SU-DHL-6 (cell line): ENCODE results near the gene MAML2.

Experiments
- H2AFZ ChIP-seq: fragments of 200-600 bp; sonication (generic); 2 replicates; pipeline ENCODE4 v1.6.1; 2014; ENCODE audit warnings: low read depth, mild to moderate bottlenecking, moderate library complexity, mixed read lengths, antibody characterized with exemption, low read length; ENCODE audit not compliant: severe bottlenecking
- H3F3A ChIP-seq: fragments of 200-600 bp; shearing (Covaris generic); 2 replicates; pipeline ENCODE4 v1.6.0; 2016; ENCODE audit warnings: antibody characterized with exemption, mild to moderate bottlenecking; ENCODE audit not compliant: insufficient read depth
- H3K27ac ChIP-seq: fragments of 200-600 bp; sonication (generic); 2 replicates; pipeline ENCODE4 v1.5.1; 2016; ENCODE audit warnings: low read depth, mild to moderate bottlenecking, low read length, moderate library complexity, mixed read lengths
- H3K27me3 ChIP-seq: fragments of 200-600 bp; sonication (generic), shearing (Covaris generic); 2 replicates; pipeline ENCODE4 v1.6.0; 2014; ENCODE audit warnings: mild to moderate bottlenecking, low read length
- H3K36me3 ChIP-seq: fragments of 200-600 bp; sonication (generic); 2 replicates; pipeline ENCODE4 v1.6.1; 2014; ENCODE audit warnings: mild to moderate bottlenecking, low read length, mixed read lengths
- H3K4me2 ChIP-seq: fragments of 300-600, 200-600 bp; shearing (Covaris generic), sonication (generic); 2 replicates; pipeline ENCODE4 v1.6.0; 2014; ENCODE audit warnings: low read length, low read depth, mild to moderate bottlenecking; ENCODE audit not compliant: poor library complexity, severe bottlenecking
- H3K4me3 ChIP-seq: fragments of 200-600 bp; sonication (generic); 2 replicates; pipeline ENCODE4 v1.5.1; 2014; ENCODE audit warnings: antibody characterized with exemption, low read length, mild to moderate bottlenecking, mixed read lengths; ENCODE audit not compliant: insufficient read depth, poor library complexity, severe bottlenecking
- H3K79me2 ChIP-seq: fragments of 200-600 bp; sonication (generic); 2 replicates; pipeline ENCODE4 v1.6.1; 2014; ENCODE audit warnings: mild to moderate bottlenecking, low read length, moderate library complexity; ENCODE audit not compliant: insufficient read depth
- H3K9ac ChIP-seq: fragments of 200-600 bp; sonication (generic); 2 replicates; pipeline ENCODE4 v1.7.0; 2014; ENCODE audit warnings: mild to moderate bottlenecking, low read length
- H3K9me2 ChIP-seq: fragments of 200-600 bp; sonication (generic); replicated peaks from 2 replicates; pipeline ENCODE4 v1.6.1; 2014; ENCODE audit warnings: low read length; ENCODE audit not compliant: insufficient read depth
- H3K9me3 ChIP-seq: fragments of 200-600 bp; sonication (generic); 2 replicates; pipeline ENCODE4 v1.6.1; 2014; ENCODE audit warnings: low read length, mixed read lengths; ENCODE audit not compliant: insufficient read depth
- H4K20me1 ChIP-seq: fragments of 200-600 bp; sonication (generic); 2 replicates; pipeline ENCODE4 v1.6.1; 2014; ENCODE audit warnings: low read depth, mild to moderate bottlenecking, antibody characterized with exemption, low read length, moderate library complexity, mixed read lengths
- EZH2phosphoT487 ChIP-seq: fragments of 200-600 bp; sonication (generic), shearing (Covaris generic); conservative IDR thresholded peaks from 2 replicates; pipeline ENCODE4 v1.6.1; 2018; ENCODE audit warnings: mild to moderate bottlenecking, antibody characterized with exemption, low read length, moderate library complexity, mixed read lengths
- TF ChIP-seq, protein P1 (sequence below): fragments of 200-600 bp; sonication (generic); IDR thresholded peaks from one replicate; pipeline ENCODE4 v1.5.1; 2017; ENCODE audit warnings: antibody characterized with exemption, mild to moderate bottlenecking, low read length, moderate library complexity; ENCODE audit not compliant: insufficient read depth, poor library complexity, severe bottlenecking

Gene MAML2

DNA sequence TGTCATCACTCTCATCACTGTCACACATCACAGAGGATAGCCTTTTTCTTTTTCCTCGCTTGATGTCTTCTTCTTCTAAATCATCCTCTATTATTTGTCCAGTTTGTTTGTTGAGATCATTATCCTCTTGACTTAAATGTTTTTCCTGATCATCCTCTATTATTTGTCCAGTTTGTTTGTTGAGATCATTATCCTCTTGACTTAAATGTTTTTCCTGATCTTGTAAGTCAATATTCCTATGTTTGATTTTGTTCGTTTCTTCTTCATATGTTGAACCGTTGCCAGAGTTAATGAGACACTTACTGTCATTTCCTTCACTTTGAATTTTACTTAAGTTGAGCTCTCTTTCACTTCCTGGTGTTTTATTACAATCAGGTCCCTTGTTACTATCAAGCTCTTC is 41.2 kb upstream of the MAML2 start:
- Histone ChIP-seq H4K20me1 (no peaks in the 10 kb centered on the region), H3K27me3 (no peaks in the 10 kb centered on the region), H2AFZ (no peak overlapping the region), H3K9me2 (no peaks in the 10 kb centered on the region), H3K9me3 (no peaks in the 10 kb centered on the region), H3K4me2 (no peak overlapping the region), H3K36me3 (peaks cover 34% of the 10 kb centered on the region), H3K79me2 (peaks cover 32% of the 10 kb centered on the region), H3K4me3 (no peak overlapping the region), H3K9ac (no peak overlapping the region), H3K27ac (no peak overlapping the region), H3F3A (no peaks in the 10 kb centered on the region)
- no peak for TF ChIP-seq EZH2phosphoT487
- TF ChIP-seq, protein P1, sequence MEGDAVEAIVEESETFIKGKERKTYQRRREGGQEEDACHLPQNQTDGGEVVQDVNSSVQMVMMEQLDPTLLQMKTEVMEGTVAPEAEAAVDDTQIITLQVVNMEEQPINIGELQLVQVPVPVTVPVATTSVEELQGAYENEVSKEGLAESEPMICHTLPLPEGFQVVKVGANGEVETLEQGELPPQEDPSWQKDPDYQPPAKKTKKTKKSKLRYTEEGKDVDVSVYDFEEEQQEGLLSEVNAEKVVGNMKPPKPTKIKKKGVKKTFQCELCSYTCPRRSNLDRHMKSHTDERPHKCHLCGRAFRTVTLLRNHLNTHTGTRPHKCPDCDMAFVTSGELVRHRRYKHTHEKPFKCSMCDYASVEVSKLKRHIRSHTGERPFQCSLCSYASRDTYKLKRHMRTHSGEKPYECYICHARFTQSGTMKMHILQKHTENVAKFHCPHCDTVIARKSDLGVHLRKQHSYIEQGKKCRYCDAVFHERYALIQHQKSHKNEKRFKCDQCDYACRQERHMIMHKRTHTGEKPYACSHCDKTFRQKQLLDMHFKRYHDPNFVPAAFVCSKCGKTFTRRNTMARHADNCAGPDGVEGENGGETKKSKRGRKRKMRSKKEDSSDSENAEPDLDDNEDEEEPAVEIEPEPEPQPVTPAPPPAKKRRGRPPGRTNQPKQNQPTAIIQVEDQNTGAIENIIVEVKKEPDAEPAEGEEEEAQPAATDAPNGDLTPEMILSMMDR: no peak

DNA sequence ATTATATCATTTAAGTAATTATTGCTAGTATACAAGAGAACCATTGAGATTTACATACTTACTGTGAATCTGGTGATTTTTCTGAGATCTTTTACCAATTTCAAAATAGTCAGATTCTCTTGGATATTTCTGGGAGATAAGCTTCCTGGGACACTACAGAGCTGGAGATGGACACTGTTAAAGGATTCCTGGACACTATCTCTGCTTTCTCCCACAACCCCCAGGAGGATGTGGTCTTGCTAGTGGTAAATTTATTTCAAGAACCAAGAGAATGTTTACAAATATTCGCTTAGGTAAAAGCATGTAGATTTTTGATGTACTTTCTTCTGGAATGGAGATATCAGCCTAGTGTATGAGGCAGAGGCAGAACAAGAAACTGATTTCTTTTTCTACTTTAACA is 33.8 kb upstream of the MAML2 start:
- TF ChIP-seq EZH2phosphoT487: no peak
- TF ChIP-seq, protein P1: no peak
- Histone ChIP-seq H3K4me3 (no peak overlapping the region), H3K9me2 (no peaks in the 10 kb centered on the region), H3F3A (no peaks in the 10 kb centered on the region), H3K79me2 (no peaks in the 10 kb centered on the region), H3K4me2 (no peak overlapping the region), H3K36me3 (peaks cover 35% of the 10 kb centered on the region), H3K9ac (no peak overlapping the region), H3K9me3 (no peaks in the 10 kb centered on the region), H4K20me1 (no peaks in the 10 kb centered on the region), H3K27me3 (no peaks in the 10 kb centered on the region), H3K27ac (no peak overlapping the region), H2AFZ (no peak overlapping the region)

DNA sequence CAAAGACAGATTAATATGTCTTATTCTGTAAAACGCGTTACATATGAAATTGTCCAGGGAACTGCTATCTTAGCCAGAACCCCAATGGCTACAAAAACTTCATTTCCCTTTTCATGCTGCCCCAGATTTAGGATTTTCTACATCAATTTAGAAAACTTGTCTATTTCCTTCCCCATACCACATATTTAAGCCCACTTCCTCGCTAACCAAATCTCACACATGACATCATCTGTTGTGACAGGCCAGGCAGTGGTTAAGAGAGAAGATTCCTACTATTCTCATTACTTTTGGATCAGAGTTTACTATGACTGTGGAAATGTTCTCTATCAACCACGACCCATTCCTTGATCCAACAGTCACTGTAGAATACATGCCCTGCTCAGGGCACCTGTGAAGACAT is 30.8 kb upstream of the MAML2 start:
- no peak overlapping the region for H3K4me3 ChIP-seq
- H3K9me2 ChIP-seq: no peaks in the 10 kb centered on the region
- no peak overlapping the region for H3K27ac ChIP-seq
- H3K79me2 ChIP-seq: no peaks in the 10 kb centered on the region
- no peaks in the 10 kb centered on the region for H4K20me1 ChIP-seq
- no peaks in the 10 kb centered on the region for H3K27me3 ChIP-seq
- H3K9me3 ChIP-seq: no peaks in the 10 kb centered on the region
- no peak overlapping the region for H3K4me2 ChIP-seq
- no peaks in the 10 kb centered on the region for H3F3A ChIP-seq
- no peak overlapping the region for H3K9ac ChIP-seq
- no peak for TF ChIP-seq EZH2phosphoT487
- TF ChIP-seq, protein P1: no peak
- H2AFZ ChIP-seq: no peak overlapping the region
- peaks cover 37% of the 10 kb centered on the region for H3K36me3 ChIP-seq
